Adrenal gland (tissue), 5 donors: Measurements from ENCODE around the gene GNAQ.
"Not testable (repeated sequence)": the region's sequence is repeated elsewhere in the genome, so short reads cannot be mapped to it uniquely, and the experiment has no call there.

Experiments used
- CTCF ChIP-seq, 6 experiments: fragments of 450-650 bp in 4 of 6; fragments of 200-600 bp in 2 of 6; sonication (generic) in 1 of 6; IDR thresholded peaks; 1 replicate in 5 of 6; 2 replicates in 1 of 6; pipeline versions ENCODE4 v1.5.1 to v1.8.0; 2016 to 2021; ENCODE audit warnings: antibody characterized with exemption in 6 of 6, mild to moderate bottlenecking in 2 of 6, moderate library complexity in 1 of 6
- POLR2A ChIP-seq, 2 donors: fragments of 450-650 bp; IDR thresholded peaks; one replicate each; pipeline ENCODE4 v1.6.1; 2017; ENCODE audit warnings: antibody characterized with exemption in 2 of 2, mild to moderate bottlenecking in 2 of 2, moderate library complexity in 1 of 2
- donor health status: DM: no; HTN: no; CAD: no.

- TF ChIP-seq CTCF, POLR2A (IDR thresholded peaks at IDR 0.05): not testable (repeated sequence)
These were observed 313.9 kb downstream of the GNAQ start for GRCh38 chr9:77717608-77718297.
